HG02588 (cell line): Measurements from ENCODE around the gene SEPTIN8.

Experiments
- ATAC-seq: cut with Tn5 transposase; IDR thresholded peaks from one replicate; pipeline ENCODE4 v1.9.1; 2021; ENCODE audit warnings: mild to moderate bottlenecking, moderate library complexity; ENCODE audit not compliant: unreplicated experiment

Gene SEPTIN8, protein sequence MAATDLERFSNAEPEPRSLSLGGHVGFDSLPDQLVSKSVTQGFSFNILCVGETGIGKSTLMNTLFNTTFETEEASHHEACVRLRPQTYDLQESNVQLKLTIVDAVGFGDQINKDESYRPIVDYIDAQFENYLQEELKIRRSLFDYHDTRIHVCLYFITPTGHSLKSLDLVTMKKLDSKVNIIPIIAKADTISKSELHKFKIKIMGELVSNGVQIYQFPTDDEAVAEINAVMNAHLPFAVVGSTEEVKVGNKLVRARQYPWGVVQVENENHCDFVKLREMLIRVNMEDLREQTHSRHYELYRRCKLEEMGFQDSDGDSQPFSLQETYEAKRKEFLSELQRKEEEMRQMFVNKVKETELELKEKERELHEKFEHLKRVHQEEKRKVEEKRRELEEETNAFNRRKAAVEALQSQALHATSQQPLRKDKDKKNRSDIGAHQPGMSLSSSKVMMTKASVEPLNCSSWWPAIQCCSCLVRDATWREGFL

DNA sequence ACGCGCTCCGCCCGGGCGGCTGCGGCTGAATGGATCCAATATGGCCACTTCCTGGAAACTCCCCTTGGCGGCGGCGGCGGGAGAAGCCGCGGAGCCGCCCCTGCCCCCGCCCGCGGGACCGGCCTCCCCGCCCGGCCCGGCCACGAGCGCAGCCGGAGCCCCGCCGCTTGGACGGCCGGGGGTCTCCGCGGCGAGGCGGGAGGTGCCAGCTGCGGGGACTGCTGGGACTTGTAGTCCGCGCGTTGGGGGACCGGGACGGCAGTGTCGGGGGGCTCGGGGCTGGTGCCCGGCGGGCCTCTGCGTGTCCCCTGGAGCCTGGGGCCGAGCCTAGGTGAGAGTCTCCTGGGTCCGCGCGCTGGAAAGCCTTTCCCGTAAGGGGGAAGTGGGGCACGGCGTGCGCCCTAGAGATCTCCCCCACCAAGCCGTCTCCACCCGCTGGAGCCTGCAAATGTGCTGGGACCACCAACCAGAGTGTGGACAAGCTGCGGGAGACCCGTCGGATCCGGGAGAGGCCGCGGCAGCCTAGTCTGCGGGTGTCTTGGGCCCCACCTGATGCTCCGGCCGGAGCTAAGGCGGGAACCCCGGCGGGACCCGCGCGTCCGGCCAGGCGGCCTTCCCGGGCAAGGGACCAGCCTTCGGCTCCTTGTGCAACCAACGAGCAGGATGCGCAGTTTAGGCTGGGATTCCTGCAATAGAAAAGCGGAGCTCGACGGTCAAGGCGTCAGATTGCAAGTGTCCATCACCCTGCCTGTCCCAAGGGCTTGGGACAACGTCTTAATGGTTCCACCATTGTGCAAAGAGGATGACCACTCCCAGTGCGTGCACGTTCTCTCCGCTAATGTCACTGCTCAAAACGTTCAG is at the start of gene SEPTIN8:
Gene SEPTIN8 (minus strand): TSS at position 31 of the 861 bp plus-strand sequence. CDS start 102 bp downstream, outside the sequence.
- peak; percentile 48 for ATAC-seq

DNA sequence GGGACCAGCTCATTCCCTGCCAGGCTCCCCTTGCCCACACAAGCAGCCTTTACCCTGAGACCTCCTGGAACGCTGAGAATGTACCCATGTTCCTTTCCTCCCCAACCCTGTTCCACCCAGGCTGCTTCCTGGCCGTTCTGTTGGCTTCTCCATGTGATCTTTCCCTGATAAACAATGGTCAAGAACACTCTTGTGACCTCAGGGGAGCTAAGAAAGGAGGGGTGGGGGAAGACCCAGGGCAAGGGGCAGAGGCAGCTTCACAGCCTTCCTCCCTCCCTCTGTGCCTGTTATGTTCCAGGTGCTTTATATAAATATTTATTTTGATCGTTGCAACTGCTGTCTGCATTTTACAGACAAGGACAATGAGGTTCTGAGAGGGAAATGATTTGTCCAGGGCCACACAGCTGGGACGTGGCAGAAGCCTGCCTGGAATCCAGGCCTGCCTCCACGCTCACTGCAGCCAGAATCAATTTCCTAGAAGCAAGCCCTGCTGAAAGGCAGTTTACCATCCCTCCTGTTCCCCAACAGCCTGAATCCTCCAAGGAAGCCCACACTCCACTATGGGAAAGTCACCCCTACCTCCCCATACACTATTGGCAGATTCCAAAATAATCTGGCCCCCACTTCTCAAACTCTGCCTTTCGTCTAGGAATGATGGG is 49.5 kb upstream of the SEPTIN8 start:
- no peak for ATAC-seq

DNA sequence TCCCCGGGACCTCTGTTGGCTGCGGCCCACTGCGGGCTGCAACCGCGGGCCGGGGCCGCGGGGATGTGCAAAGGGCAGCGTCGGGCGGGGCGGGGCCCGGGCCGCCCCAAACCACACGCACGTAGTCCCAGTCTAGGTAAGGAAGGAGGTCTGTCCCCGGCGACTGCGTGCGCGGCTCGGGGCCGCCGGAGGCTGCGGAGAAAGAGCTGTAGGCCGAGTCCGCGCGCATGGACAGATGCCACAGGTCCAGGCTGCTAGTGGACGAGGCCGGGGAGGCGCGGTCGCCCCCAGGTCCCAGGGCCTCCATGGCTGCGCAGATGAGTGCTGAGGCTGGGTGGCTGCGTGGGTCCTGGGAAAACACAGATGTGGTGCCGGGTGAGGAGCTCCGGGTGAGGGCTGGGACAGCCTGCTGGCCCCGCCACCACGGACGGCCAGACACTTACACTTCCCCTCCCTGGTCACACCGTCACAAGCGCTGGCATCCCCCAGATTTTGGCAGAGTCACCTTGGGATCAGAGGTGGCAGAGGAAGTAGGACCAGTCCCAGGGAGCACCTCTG is 48.9 kb upstream of the SEPTIN8 start:
- no peak for ATAC-seq

DNA sequence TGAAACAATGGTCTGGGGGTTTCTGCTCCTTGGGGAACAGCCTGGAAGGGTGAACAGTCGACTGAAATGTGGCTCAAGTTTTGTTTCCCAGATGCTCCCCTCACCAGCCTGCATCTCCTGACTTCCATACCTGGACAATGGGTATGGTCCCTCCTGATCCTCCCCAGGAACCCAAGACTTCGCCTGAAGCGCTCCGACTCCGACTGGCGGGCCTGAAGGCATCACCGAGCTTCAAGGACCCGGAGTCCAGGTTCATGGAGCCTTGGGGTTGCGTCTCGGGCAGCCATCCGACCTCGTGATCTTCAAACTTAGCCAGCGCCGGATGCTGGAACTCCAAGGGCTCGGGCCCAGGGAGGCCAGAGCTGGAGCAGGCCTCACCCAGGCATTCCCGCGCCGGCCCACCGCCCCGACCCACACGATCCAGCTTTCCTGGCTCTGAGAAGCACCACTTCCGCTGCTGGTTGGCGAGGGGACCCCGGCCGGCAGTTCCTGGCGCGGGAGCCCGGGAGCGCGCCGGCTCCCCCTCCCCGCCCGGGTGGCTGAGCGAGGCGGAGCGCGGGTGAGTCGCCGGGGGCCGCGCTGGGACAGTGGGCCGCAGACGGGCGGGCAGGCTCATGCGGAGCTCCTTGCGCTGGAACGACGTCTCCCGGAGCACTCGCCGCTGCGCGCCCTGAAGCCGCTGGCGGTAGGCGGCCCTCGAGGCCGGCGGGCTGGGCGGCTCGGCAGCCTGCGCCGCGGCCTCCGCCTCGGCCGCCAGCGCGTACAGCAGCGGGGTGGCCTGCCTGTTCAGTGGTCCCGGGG is 48.2 kb upstream of the SEPTIN8 start:
- ATAC-seq: no peak

DNA sequence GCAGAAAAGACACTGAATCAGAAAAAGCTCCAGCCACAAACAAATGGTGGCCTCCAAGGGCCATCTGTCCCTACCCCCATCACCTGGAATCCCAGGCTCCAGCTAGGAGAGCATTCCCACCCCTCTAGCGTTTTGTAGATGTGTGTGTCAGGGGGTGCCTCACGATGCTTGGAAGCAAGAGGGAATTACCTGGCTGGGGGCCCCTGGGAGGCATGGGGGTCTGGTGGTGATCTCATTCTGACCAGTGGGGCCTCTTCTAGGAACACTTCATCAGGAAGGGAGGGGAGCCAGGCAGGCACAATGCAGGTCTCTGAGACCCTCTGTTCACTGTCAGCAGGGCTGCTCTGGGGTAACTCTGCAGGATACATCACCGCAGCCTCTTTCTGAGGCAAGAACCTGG is 47.4 kb upstream of the SEPTIN8 start:
- no peak for ATAC-seq

DNA sequence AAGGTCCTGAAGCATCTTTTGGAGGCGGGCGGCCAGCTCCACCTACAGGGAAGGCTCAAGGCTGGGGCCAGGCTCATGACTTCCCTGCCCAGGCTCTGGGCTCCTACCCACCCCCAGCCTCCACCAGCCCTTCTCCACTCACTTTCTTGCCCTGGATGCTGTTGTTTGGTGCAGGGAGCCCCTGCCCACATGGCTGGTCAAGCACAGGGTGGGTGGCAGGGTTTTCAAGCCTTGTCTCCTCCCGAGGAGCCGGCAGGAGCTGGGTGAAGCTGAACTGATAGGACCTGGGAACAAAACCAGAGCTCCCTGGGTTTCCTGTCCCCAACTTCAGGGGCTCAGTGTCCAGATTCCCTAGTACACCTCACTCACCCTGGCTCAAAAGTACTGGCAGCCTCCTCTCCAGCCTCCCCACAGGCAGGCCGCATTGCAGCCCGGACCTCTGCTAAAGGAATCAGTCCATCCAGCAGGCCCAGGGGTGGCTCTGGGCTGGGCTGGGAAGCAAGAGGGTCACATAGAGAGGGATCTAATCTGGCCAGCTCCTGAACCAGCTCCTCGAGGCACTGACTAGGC is 46.5 kb upstream of the SEPTIN8 start:
- ATAC-seq: no peak

DNA sequence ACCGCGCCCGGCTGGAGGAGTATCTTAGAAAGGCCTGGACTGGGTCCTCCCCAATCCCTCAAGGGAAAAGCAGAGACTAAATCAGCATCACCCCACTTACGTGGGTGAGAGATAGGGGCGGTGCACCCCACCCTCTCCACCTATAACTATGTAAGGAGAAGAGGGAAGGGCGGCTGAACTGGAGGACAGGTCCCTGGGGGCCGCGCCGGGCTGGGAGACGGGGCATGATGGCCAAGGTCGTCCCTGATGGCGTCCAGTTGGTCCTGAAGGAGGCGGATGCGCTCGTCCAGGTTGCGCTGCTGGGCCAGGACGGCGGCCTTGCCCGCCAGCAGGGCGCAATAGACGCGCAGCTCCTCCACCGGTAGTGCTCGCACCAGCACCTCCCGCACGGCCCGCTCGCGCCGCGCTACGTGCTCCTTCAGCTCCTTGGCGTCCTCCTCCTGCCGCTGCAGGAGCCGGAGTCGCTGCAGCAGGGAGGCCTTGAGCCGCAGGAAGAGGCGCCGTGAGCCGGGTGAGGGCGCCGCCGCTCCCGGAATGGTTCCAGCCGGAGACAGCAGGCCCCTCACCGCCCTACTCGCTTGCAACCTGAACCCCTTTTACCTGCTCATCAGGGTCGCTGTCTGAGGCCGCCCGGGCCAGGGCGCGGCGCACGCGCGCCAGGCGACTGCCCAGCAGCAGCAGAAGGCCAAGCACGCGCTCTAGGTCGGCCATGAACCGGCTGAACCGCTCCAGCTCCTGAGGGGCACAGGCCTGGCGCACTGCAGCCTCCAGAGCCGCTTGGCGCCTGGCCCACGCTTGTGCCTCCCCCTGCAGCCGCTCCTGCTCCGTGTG is 45.8 kb upstream of the SEPTIN8 start:
- ATAC-seq: no peak

DNA sequence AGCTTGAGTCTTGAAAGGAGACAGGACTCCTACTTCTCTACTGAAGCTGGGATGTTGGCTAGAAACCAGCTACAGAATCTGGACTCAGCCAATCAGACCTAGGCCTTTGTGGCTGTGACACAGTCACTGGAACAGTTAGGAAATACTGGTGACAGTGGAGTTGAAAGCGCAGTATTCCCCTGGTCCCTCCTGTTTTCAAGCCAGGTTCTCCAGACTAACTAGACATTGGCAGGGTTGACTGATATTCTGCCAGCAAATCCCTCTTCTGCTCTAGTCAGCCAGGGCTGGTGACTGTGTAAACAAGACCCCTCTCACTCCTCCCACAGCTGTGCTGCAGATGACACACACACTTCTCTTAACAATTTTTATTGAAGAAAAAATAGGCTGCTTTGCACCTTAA is 44.8 kb upstream of the SEPTIN8 start:
- ATAC-seq: no peak

DNA sequence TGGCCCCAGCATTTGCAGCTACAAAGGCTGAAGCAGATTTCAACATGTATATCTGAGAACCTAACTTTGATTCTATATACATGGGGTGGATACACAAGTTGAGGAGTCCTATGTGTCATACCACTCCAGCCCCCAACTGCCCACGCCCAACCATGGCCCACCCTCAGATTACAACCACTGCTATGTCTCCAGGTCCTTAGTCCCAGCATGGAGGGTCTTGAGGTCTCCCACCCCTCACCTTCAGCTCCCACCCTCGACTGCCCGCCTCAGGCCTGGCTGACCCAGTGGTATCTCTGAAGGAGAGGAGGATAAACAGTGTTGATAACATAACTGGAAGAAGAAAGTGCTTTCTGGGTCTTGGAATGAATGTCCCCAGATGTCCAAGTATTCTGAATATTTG is 44.3 kb upstream of the SEPTIN8 start:
- no peak for ATAC-seq

DNA sequence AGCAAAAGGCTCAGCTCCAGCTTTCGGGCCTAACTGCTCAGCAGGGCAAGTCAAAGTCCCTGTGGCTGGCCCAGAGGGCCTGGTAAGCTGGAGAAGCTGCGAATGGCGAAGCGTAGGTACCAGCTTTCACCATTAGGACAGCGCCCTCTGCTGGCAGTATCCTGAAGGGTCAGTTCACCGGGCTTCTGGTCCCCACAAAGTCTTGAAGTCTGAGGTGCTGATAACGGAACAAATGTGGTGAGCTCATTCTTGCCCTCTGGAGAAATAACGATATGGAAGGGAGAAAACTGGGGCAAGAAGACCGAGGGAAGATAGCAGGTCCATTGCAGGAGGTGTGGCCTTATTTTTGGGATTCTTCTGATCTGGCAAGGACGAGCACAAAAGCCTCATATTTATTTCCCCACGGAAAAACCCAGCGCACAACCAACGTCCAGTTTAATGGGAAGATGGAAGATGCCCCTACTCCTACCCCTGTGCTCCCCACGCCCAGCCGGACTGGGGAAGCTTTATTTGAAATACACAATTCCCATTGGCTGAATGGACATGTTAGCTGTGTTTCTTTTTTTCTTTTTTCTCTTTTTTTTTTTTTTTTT is 43.2 kb upstream of the SEPTIN8 start:
- peak; percentile 73 for ATAC-seq

DNA sequence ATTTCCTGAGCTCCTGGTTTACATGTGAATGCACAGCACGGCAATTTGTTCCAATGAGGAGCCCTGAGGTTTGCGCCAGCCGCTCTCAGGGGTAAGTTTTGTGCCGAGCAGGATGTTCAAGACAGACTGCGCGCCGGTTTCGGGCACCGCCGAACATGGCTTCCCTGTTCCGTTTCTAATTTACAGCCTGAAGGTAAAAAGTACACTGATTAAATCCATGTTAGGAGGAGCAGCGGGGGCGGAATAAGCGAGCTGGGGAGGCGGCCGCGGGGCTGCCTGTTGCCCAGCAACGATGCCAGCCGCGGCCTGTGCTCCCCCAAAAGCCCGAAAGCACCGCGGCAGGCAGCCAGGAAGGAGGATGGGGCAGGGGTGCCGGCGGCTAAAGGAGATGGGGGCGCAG is 42.4 kb upstream of the SEPTIN8 start:
- no peak for ATAC-seq

DNA sequence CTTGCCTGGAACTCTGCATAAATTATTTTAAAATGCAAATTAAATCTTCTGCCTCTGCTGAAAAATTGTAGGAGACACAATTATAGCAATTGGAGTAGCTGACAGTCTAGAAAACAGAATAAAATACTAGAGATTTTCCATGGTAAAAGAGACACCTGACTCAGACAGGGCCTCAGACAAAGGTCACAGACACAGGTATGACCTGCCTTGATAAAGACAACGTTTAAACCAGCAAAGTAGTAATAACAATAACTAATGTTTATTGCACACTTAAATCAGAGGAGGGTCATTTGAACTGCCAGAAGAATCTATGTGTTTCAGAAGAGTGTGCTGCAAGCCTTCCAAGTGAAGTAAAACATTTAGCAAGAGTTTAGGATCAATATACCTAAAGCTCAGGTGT is 40.0 kb upstream of the SEPTIN8 start:
- ATAC-seq: no peak

DNA sequence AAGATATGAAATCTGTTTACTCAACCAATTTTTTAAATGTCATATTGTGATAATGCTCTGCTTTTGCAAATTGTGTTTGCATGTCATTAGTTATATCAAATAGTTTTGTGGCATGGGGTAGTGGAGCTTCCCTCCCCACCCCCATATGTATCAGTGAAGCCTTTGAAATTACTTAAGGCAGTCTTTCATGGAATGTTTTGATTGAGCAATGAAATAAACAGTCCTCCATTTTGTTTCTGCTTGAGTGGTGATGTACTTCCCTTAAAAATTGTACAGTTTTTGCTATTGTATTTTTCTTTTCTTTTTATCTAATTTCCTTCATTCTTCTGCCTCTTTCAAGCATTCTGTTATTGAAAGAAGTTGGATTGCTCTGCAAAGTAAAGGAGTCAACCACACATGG is 39.5 kb upstream of the SEPTIN8 start:
- no peak for ATAC-seq

DNA sequence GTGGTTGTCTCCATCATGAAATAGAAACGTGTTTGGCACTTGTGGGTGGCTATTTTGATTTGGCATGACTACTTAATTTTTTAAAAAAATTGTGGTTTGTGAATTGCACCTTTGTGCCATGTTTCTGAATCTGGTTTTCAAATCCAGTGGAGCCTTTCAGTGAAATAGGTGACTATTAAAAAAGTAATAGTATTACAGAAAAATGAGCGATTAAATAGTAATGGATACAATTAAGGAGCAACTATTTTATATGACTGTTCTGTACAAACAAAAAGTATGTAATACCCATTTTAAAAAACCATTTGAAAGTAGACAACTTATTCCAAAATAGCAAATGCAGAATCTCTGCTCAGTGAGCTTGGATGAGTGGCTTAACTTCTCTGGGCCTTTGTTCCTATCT is 39.0 kb upstream of the SEPTIN8 start:
- ATAC-seq: no peak

DNA sequence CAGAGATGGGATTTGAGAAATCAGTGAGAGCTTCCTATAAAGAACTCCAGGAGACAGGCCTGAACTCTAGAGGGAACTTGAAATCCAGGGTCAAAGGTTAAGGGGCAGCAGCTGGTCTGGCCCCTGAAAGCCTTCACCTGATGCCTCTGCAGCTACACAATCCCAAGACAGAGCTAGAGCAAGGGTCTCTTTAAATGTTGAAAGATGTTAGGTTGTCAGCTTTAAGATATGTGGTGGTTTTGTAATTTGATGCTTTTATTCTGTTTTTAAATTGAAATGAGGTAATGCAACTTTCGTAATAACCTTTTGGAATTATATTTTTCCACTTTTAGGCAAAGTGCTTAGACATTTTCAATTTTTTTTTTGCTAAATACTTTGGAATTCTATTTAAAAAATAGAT is 38.4 kb upstream of the SEPTIN8 start:
- ATAC-seq: no peak

DNA sequence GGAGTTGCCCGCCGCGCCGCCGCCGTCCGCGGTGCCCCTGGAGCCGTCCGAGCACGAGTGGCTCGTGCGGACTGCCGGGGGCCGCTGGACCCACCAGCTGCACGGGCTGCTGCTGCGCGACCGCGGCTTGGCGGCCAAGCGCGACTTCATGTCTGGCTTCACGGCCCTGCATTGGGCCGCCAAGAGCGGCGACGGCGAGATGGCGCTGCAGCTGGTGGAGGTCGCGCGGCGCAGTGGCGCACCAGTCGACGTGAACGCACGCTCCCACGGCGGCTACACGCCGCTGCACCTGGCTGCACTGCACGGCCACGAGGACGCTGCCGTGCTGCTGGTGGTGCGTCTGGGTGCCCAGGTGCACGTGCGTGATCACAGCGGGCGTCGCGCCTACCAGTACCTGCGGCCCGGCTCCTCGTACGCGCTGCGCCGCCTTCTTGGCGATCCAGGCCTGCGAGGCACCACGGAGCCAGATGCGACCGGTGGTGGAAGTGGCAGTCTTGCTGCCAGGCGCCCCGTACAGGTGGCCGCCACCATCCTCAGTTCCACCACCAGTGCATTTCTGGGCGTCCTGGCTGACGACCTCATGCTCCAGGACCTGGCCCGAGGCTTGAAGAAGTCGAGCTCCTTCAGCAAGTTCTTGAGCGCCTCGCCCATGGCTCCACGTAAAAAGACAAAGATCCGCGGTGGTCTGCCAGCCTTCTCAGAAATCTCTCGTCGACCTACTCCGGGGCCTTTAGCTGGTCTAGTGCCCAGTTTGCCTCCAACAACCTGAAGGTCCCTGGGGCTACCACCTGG is 37.7 kb upstream of the SEPTIN8 start:
- ATAC-seq: no peak

DNA sequence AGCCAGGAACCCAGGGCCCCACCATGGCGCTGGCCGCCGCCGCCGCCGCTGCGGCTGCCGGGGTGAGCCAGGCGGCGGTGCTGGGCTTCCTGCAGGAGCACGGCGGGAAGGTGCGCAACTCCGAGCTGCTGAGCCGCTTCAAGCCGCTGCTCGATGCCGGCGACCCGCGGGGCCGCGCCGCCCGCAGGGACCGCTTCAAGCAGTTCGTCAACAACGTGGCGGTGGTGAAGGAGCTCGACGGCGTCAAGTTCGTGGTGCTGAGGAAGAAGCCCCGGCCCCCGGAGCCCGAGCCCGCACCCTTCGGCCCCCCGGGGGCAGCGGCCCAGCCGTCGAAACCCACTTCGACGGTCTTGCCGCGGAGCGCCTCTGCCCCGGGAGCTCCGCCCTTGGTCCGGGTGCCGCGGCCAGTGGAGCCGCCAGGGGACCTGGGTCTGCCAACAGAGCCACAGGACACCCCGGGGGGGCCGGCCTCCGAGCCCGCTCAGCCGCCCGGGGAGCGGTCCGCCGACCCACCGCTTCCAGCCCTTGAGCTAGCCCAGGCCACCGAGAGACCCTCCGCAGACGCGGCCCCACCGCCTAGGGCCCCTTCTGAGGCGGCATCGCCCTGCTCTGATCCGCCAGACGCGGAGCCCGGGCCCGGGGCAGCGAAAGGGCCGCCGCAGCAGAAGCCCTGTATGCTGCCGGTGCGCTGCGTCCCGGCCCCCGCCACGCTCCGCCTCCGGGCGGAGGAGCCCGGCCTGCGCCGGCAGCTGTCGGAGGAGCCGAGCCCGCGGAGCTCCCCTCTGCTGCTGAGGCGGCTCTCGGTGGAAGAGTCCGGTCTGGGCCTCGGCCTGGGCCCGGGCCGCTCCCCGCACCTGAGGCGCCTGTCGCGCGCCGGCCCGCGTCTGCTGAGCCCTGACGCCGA is 36.8 kb upstream of the SEPTIN8 start:
- no peak for ATAC-seq
